ENCODE data around the gene TUBA4A.
A peak's percentile ranks its signal among the peaks of the same experiment; 100 is the strongest.
"Not testable (repeated sequence)": the region's sequence is repeated elsewhere in the genome, so short reads cannot be mapped to it uniquely, and the experiment has no call there.

TUBA4A gene

GRCh38 chr2:219287116-219287440 lies 33.4 kb upstream of the TUBA4A start:
- DNase-seq: not testable (repeated sequence)

- peak in 29 of 56 donors; percentile 24 to 73 (median 52) for DNase-seq
Measured at GRCh38 chr2:219286436-219287115, 32.9 kb upstream of the TUBA4A start.

- DNase-seq: peak in 35 of 56 donors; percentile 27 to 73 (median 57)
Measured at GRCh38 chr2:219285894-219286425, 32.2 kb upstream of the TUBA4A start.

- peak in 1 of 56 donors; percentile 17 for DNase-seq
Measured at GRCh38 chr2:219285373-219285735, 31.6 kb upstream of the TUBA4A start.

- DNase-seq: no peak
Measured at GRCh38 chr2:219284501-219285372, 31.0 kb upstream of the TUBA4A start.

GRCh38 chr2:219282943-219283581 lies 29.3 kb upstream of the TUBA4A start:
- DNase-seq: peak in 5 of 56 donors; percentile 19 to 34 (median 25)

- DNase-seq: peak in 30 of 56 donors; percentile 22 to 86 (median 54)
Measured at GRCh38 chr2:219282375-219282774, 28.7 kb upstream of the TUBA4A start.

GRCh38 chr2:219281588-219281987 lies 27.9 kb upstream of the TUBA4A start:
- no peak for DNase-seq

GRCh38 chr2:219280651-219281050 lies 26.9 kb upstream of the TUBA4A start:
- no peak for DNase-seq

- peak in 3 of 56 donors; percentile 56 to 74 (median 71) for DNase-seq
Measured at GRCh38 chr2:219279916-219280516, 26.3 kb upstream of the TUBA4A start.

- DNase-seq: peak; percentile 55 to 99 (median 97)
Measured at GRCh38 chr2:219279151-219279915, 25.6 kb upstream of the TUBA4A start, which contains the start of gene DNAJB2. TSS of gene DNAJB2 (plus strand) at chr2:219279366. CDS start at chr2:219279834, 468 bp downstream.

GRCh38 chr2:219278655-219279150 lies 25.0 kb upstream of the TUBA4A start:
- peak in 2 of 56 donors; percentile 59 to 84 for DNase-seq

GRCh38 chr2:219277703-219278654 lies 24.3 kb upstream of the TUBA4A start:
- peak in 53 of 56 donors; percentile 26 to 89 (median 71) for DNase-seq

- DNase-seq: no peak
Measured at GRCh38 chr2:219274361-219274921, 20.7 kb upstream of the TUBA4A start.

GRCh38 chr2:219273937-219274336 lies 20.2 kb upstream of the TUBA4A start:
- no peak for DNase-seq

GRCh38 chr2:219272995-219273394 lies 19.3 kb upstream of the TUBA4A start:
- no peak for DNase-seq

GRCh38 chr2:219272356-219272755 lies 18.6 kb upstream of the TUBA4A start:
- DNase-seq: no peak

- no peak for DNase-seq
Measured at GRCh38 chr2:219271021-219271420, 17.3 kb upstream of the TUBA4A start.

- DNase-seq: no peak
Measured at GRCh38 chr2:219270055-219270372, 16.3 kb upstream of the TUBA4A start.
